ENCODE data around the gene C1orf159. TPM values are rescaled to one million over a fixed set of nuclear protein-coding genes. Genes with fewer than 3 reads are reported as not detected.

The C1orf159 gene
- total and polyA plus RNA-seq, 9 of the 15 experiments (the other 6 are each of a cell fraction or from before 2014, with no cell fraction given), result 0.28 to 54.9 (median 10.6) TPM

DNA sequence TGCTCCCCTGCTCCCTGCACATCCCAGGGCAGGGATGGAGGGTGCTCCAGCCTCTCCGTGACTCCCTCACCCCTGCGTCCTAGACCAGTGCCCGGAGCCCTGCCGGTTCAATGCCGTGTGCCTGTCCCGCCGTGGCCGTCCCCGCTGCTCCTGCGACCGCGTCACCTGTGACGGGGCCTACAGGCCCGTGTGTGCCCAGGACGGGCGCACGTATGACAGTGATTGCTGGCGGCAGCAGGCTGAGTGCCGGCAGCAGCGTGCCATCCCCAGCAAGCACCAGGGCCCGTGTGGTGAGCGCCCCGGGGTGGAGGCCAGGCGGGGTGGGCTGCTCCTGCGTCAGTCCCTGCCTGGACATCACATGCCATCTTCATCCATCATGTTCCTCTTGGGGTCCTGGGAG, 74.0 kb downstream of the C1orf159 start:
- WGBS (ENCODE audit: insufficient coverage, low coverage, missing lambda C conversion rate), result 95% methylated on average over 15 of the region's 25 CpGs
- H3K4me2 ChIP-seq (ENCODE audit: insufficient read depth, low read length), result no peak overlapping the region
- H3K79me2 ChIP-seq (ENCODE audit: control insufficient read depth, insufficient read depth, low read length), result no peaks in the 10 kb centered on the region; the same call in 2 of the 3 replicates
- H3K36me3 ChIP-seq (ENCODE audit: control insufficient read depth, insufficient read depth, low read length), result peaks cover 55% of the 10 kb centered on the region; the same call in 2 of the 3 replicates
- no peaks in the 10 kb centered on the region for H3K9me3 ChIP-seq (replicated peaks; ENCODE audit: control insufficient read depth, insufficient read depth, low read depth, low read length)
- BruUV-seq (replicated peaks), result no TSS peak
- H2AFZ ChIP-seq (ENCODE audit: low read depth, low read length), result no peak overlapping the region
- H3K27me3 ChIP-seq (ENCODE audit: control insufficient read depth in 2 of 2, insufficient read depth in 2 of 2, low read length in 2 of 2), result no peaks in the 10 kb centered on the region
- in situ Hi-C loops (cut with MboI) (no loop called here), intact Hi-C loops (cut with micrococcal nuclease) (no loop called here)
- DNase-seq (ENCODE audit: extremely low read depth in 1 of 4, low spot score in 3 of 4), result no peak
- no peaks in the 10 kb centered on the region for H3K9me1 ChIP-seq (ENCODE audit: control insufficient read depth, insufficient read depth, low read length)
- H3K27ac ChIP-seq (ENCODE audit: extremely low read depth, low read depth, low read length), result no peak overlapping the region
- no peak overlapping the region for H3K9ac ChIP-seq (ENCODE audit: insufficient read depth in 1 of 2, low read depth in 2 of 2, low read length in 2 of 2)
- ATAC-seq, result no peak
- CTCF ChIA-PET (ENCODE audit: low intra/inter-chr PET ratio), result no interaction called here
- POLR2A ChIA-PET, result interaction anchor here (0.6 kb wide), 1 partner anchor 12 kb away, joined by 3 read pairs; no protein-coding TSS in a partner anchor
- H3K4me1 ChIP-seq (replicated peaks in 1 of 2; ENCODE audit: control insufficient read depth in 2 of 2, insufficient read depth in 2 of 2, low read length in 2 of 2), result peaks cover 8 to 80% of the 10 kb centered on the region in 2 experiments; a peak in 4 of 5 replicates
- H3K4me3 ChIP-seq, result no peak overlapping the region
- FAIRE-seq, result no peak
- peaks cover 18% of the 10 kb centered on the region for H4K20me1 ChIP-seq (replicated peaks; ENCODE audit: control insufficient read depth, insufficient read depth, low read length)
- TF ChIP-seq CHD4 (IDR thresholded peaks at IDR 0.05; ENCODE audit: insufficient read depth, insufficient replicate concordance, low read depth, low read length, poor library complexity, severe bottlenecking), result no peak
- TF ChIP-seq HNRNPL (IDR thresholded peaks at IDR 0.05; ENCODE audit: low read depth, low read length), result 0 out of 2 replicates have a peak, but pooled peaks have one; percentile 1
- no peak for TF ChIP-seq BDP1 (IDR thresholded peaks at IDR 0.05; ENCODE audit: insufficient read depth, insufficient read length)
- no peak for TF ChIP-seq MIER1 (IDR thresholded peaks at IDR 0.05; ENCODE audit: low read depth)
- no peak for TF ChIP-seq NRF1 (conservative IDR thresholded peaks at IDR 0.05 in 1 of 2, IDR thresholded peaks at IDR 0.05 in 1 of 2)
- no peak for TF ChIP-seq PTTG1 (tag; IDR thresholded peaks at IDR 0.05; ENCODE audit: low read depth)
- TF ChIP-seq, protein P1, sequence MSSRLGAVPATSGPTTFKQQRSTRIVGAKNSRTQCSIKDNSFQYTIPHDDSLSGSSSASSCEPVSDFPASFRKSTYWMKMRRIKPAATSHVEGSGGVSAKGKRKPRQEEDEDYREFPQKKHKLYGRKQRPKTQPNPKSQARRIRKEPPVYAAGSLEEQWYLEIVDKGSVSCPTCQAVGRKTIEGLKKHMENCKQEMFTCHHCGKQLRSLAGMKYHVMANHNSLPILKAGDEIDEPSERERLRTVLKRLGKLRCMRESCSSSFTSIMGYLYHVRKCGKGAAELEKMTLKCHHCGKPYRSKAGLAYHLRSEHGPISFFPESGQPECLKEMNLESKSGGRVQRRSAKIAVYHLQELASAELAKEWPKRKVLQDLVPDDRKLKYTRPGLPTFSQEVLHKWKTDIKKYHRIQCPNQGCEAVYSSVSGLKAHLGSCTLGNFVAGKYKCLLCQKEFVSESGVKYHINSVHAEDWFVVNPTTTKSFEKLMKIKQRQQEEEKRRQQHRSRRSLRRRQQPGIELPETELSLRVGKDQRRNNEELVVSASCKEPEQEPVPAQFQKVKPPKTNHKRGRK (tag; IDR thresholded peaks at IDR 0.05), result no peak
- TF ChIP-seq POLR2G (IDR thresholded peaks at IDR 0.05; ENCODE audit: low read depth, low read length), result peak; percentile 25; the same call in 1 of the 2 replicates
- TF ChIP-seq LARP7 (IDR thresholded peaks at IDR 0.05), result no peak
- TF ChIP-seq, protein P2, sequence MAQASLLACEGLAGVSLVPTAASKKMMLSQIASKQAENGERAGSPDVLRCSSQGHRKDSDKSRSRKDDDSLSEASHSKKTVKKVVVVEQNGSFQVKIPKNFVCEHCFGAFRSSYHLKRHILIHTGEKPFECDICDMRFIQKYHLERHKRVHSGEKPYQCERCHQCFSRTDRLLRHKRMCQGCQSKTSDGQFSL (CRISPR knock-in tag; IDR thresholded peaks at IDR 0.05), result no peak
- TF ChIP-seq, protein P2 (tag; IDR thresholded peaks at IDR 0.05), result no peak
- TF ChIP-seq SUPT5H (IDR thresholded peaks at IDR 0.05), result no peak
- TF ChIP-seq ZNF174 (CRISPR knock-in tag; IDR thresholded peaks at IDR 0.05), result no peak
- TF ChIP-seq STAT5A (IDR thresholded peaks at IDR 0.05; ENCODE audit: borderline replicate concordance, low read length), result no peak
- no peak for TF ChIP-seq POLR2B (IDR thresholded peaks at IDR 0.05; ENCODE audit: low read depth, partially characterized antibody)
- TF ChIP-seq ZNF282 (CRISPR knock-in tag; IDR thresholded peaks at IDR 0.05), result 0 out of 2 replicates have a peak, but pooled peaks have one; percentile 24
- no peak for TF ChIP-seq YY1 (IDR thresholded peaks at IDR 0.05; ENCODE audit: borderline replicate concordance in 1 of 3, control insufficient read depth in 1 of 3, extremely low read depth in 1 of 3, insufficient read depth in 3 of 3, insufficient read length in 1 of 3, insufficient replicate concordance in 2 of 3, low read depth in 1 of 3, low read length in 2 of 3)
- TF ChIP-seq, protein P3, sequence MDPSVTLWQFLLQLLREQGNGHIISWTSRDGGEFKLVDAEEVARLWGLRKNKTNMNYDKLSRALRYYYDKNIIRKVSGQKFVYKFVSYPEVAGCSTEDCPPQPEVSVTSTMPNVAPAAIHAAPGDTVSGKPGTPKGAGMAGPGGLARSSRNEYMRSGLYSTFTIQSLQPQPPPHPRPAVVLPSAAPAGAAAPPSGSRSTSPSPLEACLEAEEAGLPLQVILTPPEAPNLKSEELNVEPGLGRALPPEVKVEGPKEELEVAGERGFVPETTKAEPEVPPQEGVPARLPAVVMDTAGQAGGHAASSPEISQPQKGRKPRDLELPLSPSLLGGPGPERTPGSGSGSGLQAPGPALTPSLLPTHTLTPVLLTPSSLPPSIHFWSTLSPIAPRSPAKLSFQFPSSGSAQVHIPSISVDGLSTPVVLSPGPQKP (CRISPR knock-in tag; IDR thresholded peaks at IDR 0.05), result no peak
- TF ChIP-seq ZNF586 (CRISPR knock-in tag; conservative IDR thresholded peaks at IDR 0.05), result no peak
- TF ChIP-seq RBM14 (IDR thresholded peaks at IDR 0.05; ENCODE audit: borderline replicate concordance, insufficient read depth, low read depth, low read length), result 0 out of 2 replicates have a peak, but pooled peaks have one; percentile 16
